HepG2 (cell line): ENCODE data around the gene EPG5. TPM values are rescaled to one million over a fixed set of nuclear protein-coding genes. Genes with fewer than 3 reads are reported as not detected.

Source experiments
- ATAC-seq: fragments of 200-7000 bp; cut with Tn5 transposase; 3 replicates; pipeline ENCODE4 v1.9.1; 2020; ENCODE audit warnings: mild to moderate bottlenecking, moderate library complexity
- BruUV-seq: library from RNA; stranded (reverse); fragments of 400-500 nt; replicated peaks from 2 replicates; lab custom pipeline; 2021; lab: Mats Ljungman, UMichigan
- CTCF ChIA-PET: fragments of 300-600 bp; formaldehyde crosslinking; extraction: SDS; loops from one replicate; lab custom pipeline; 2021; ENCODE audit warnings: low total read pairs, inconsistent platforms, low intra/inter-chr PET ratio; lab: Yijun Ruan, JAX
- POLR2A ChIA-PET: fragments of 350-600 bp; sonication (Branson Sonifier 250); formaldehyde crosslinking; loops from one replicate; lab custom pipeline; 2020; ENCODE audit warnings: antibody characterized with exemption, inconsistent platforms; lab: Yijun Ruan, JAX
- DNase-seq: peaks from one replicate; pipeline ENCODE4 v3.0.0-alpha.2; 2015; ENCODE audit warnings: low spot score
- FAIRE-seq: peaks from 3 replicates; lab custom pipeline; 2011; peaks lifted over from hg19 to GRCh38; lab: Jason Lieb, UNC
- H2AFZ ChIP-seq: one replicate; pipeline ENCODE4 v1.6.1; 2011; ENCODE audit warnings: low read length, inconsistent platforms
- H3K27ac ChIP-seq: fragments of 300-600 bp; 3 replicates; pipeline ENCODE4 v1.8.0; 2011; ENCODE audit warnings: mixed run types, mild to moderate bottlenecking, mixed read lengths, low read length, inconsistent platforms; ENCODE audit not compliant: insufficient read depth; ENCODE audit errors: extremely low read length
- H3K27me3 ChIP-seq, 2 experiments: fragments of 200-600 bp in 1 of 2; 2 replicates in 1 of 2; 3 replicates in 1 of 2; pipeline versions ENCODE4 v1.6.0 to v1.8.0; 2011; ENCODE audit warnings: low read length in 2 of 2, mild to moderate bottlenecking in 2 of 2, moderate library complexity in 2 of 2, inconsistent platforms in 1 of 2; ENCODE audit not compliant: insufficient read depth in 2 of 2, control insufficient read depth in 1 of 2
- H3K36me3 ChIP-seq, 2 experiments: fragments of 200-600 bp in 1 of 2; replicated peaks in 1 of 2; 2 replicates in 1 of 2; 3 replicates in 1 of 2; pipeline versions ENCODE4 v1.5.1 to v1.8.0; 2011; ENCODE audit warnings: low read length in 2 of 2, inconsistent platforms in 1 of 2; ENCODE audit not compliant: insufficient read depth in 2 of 2, control insufficient read depth in 1 of 2
- H3K4me1 ChIP-seq: 2 replicates; pipeline ENCODE4 v1.5.1; 2012; ENCODE audit warnings: low read length, inconsistent platforms; ENCODE audit not compliant: insufficient read depth
- H3K4me2 ChIP-seq: 2 replicates; pipeline ENCODE4 v1.6.0; 2011; ENCODE audit warnings: low read depth, low read length, inconsistent platforms
- H3K4me3 ChIP-seq, 3 experiments: fragments of 200-600 bp in 1 of 3; sonication (generic), shearing (Covaris generic) in 1 of 3; replicated peaks in 1 of 3; 2 replicates each; pipeline ENCODE4 v1.5.1; 2011 to 2016; ENCODE audit warnings: low read length in 3 of 3, inconsistent platforms in 2 of 3, low read depth in 2 of 3, mild to moderate bottlenecking in 2 of 3, control low read depth in 1 of 3, mixed read lengths in 1 of 3; ENCODE audit not compliant: insufficient read depth in 1 of 3
- H3K79me2 ChIP-seq: one replicate; pipeline ENCODE4 v1.6.1; 2011; ENCODE audit warnings: low read length, inconsistent platforms; ENCODE audit not compliant: insufficient read depth
- H3K9ac ChIP-seq: 2 replicates; pipeline ENCODE4 v1.6.0; 2011; ENCODE audit warnings: mild to moderate bottlenecking, low read depth, low read length, inconsistent platforms; ENCODE audit not compliant: insufficient read depth
- H3K9me3 ChIP-seq: 2 replicates; pipeline ENCODE4 v1.5.1; 2012; ENCODE audit warnings: mild to moderate bottlenecking, low read length
- H4K20me1 ChIP-seq: 2 replicates; pipeline ENCODE4 v1.6.0; 2011; ENCODE audit warnings: inconsistent platforms, mild to moderate bottlenecking, low read length, moderate library complexity; ENCODE audit not compliant: insufficient read depth
- BATF2 ChIP-seq: sonication (generic); formaldehyde crosslinking; IDR thresholded peaks from 2 replicates; pipeline ENCODE4 v1.8.0; 2022; ENCODE audit warnings: mild to moderate bottlenecking, missing genetic modification reagents, moderate library complexity
- CBX5 ChIP-seq: sonication (generic); formaldehyde crosslinking; IDR thresholded peaks from 2 replicates; pipeline ENCODE4 v1.4.0; 2020; ENCODE audit warnings: missing genetic modification reagents, borderline replicate concordance
- MAFF ChIP-seq: IDR thresholded peaks from 2 replicates; pipeline ENCODE4 v1.6.1; 2011; ENCODE audit warnings: low read depth, low read length, improper control_type of control experiment
- MAFK ChIP-seq, 2 experiments: IDR thresholded peaks in 1 of 2; conservative IDR thresholded peaks in 1 of 2; 2 replicates each; pipeline ENCODE4 v1.6.1; 2011; ENCODE audit warnings: improper control_type of control experiment in 2 of 2, low read length in 2 of 2
- NFYB ChIP-seq: sonication (generic); formaldehyde crosslinking; IDR thresholded peaks from 2 replicates; pipeline ENCODE4 v1.4.0; 2020; ENCODE audit warnings: missing genetic modification reagents
- ZBTB20 ChIP-seq: sonication (generic); formaldehyde crosslinking; IDR thresholded peaks from 2 replicates; pipeline ENCODE4 v1.8.1; 2023; ENCODE audit warnings: missing genetic modification reagents, low read depth, mild to moderate bottlenecking, borderline replicate concordance
- ZNF234 ChIP-seq: sonication (generic); formaldehyde crosslinking; conservative IDR thresholded peaks from 2 replicates; pipeline ENCODE4 v1.5.1; 2020; ENCODE audit warnings: mild to moderate bottlenecking, missing genetic modification reagents
- ZNF333 ChIP-seq: sonication (generic); formaldehyde crosslinking; IDR thresholded peaks from 2 replicates; pipeline ENCODE4 v1.4.0; 2020; ENCODE audit warnings: mild to moderate bottlenecking, missing genetic modification reagents, borderline replicate concordance
- ZNF407 ChIP-seq: sonication (generic); formaldehyde crosslinking; IDR thresholded peaks from one replicate; pipeline ENCODE4 v1.5.1; 2020; ENCODE audit warnings: mild to moderate bottlenecking, missing genetic modification reagents; ENCODE audit errors: not compliant biosample characterization
- WGBS: methylation state at CpG from one replicate; pipeline ENCODE4 v1.1.6; 2017; ENCODE audit warnings: low lambda C conversion rate; 5-methylcytosine and 5-hydroxymethylcytosine counted together
- in situ Hi-C: cut with HindIII; loops from 2 replicates; pipeline ENCODE4 v1.10.0; 2017; ENCODE audit warnings: low pct_unique_long_range_greater_than_20kb; ENCODE audit not compliant: extremely low pct_ligation_motif_present
- intact Hi-C: fragments of 100-400 bp; cut with micrococcal nuclease; formaldehyde crosslinking; loops from one replicate; pipeline ENCODE4 v1.10.0; 2022; ENCODE audit not compliant: unreplicated experiment
- polyA plus RNA-seq, 8 experiments: library from polyadenylated mRNA; depleted of rRNA in 3 of 8; stranded (reverse) in 7 of 8; unstranded in 1 of 8; fragments of >200 nt; fragmentation: Illumina TruSeq in 4 of 8; extraction: Trizol in 4 of 8; gene quantifications; 2 replicates each; pipeline versions ENCODE4 v1.2.1 to v1.2.3, GENCODE V29; 2011 to 2016; ENCODE audit warnings: low read depth in 4 of 8, missing spikeins in 1 of 8, mixed read lengths in 1 of 8; ENCODE audit not compliant: insufficient read depth in 1 of 8
- total RNA-seq, 5 experiments: library from RNA; depleted of rRNA; stranded (reverse); fragments of >200 nt; fragmentation: Illumina TruSeq; extraction: Trizol; gene quantifications; 2 replicates each; pipeline ENCODE4 v1.2.3, GENCODE V29; 2016; ENCODE audit warnings: low read depth in 1 of 5

The EPG5 gene
- total and polyA plus RNA-seq, 2 of the 13 experiments (the other 11 are each of a cell fraction or from before 2014, with no cell fraction given): 6.7 to 9.3 TPM

GRCh38 chr18:45859334-45859733 is 107.8 kb downstream of the EPG5 start:
- H3K4me3 ChIP-seq: no peak overlapping the region
- H3K9me3 ChIP-seq: no peaks in the 10 kb centered on the region
- 100% methylated on average over 3 of the region's 3 CpGs for WGBS
- intact Hi-C loops: no loop called here
- H3K4me2 ChIP-seq: no peak overlapping the region
- no peak overlapping the region for H3K27ac ChIP-seq
- POLR2A ChIA-PET: no interaction called here
- CTCF ChIA-PET: no interaction called here
- FAIRE-seq (no peak), DNase-seq (no peak)
- in situ Hi-C loops: no loop called here
- peaks cover 18 to 62% of the 10 kb centered on the region in 2 experiments; a peak in 4 of 5 replicates for H3K36me3 ChIP-seq
- no peak overlapping the region for H2AFZ ChIP-seq
- BruUV-seq: no TSS peak
- no peaks in the 10 kb centered on the region for H3K79me2 ChIP-seq
- H3K9ac ChIP-seq: no peak overlapping the region
- no peaks in the 10 kb centered on the region for H3K27me3 ChIP-seq
- TF ChIP-seq MAFK (conservative IDR thresholded peaks at IDR 0.05 in 1 of 2, IDR thresholded peaks at IDR 0.05 in 1 of 2; ENCODE audit: low read length in 2 of 2) (peak; percentile 74 to 90), MAFF (peak; percentile 73), ZNF333 (CRISPR knock-in tag) (no peak)
- TF ChIP-seq, all 625 proteins: peak for 2
- no peak for ATAC-seq
- Histone ChIP-seq H3K4me1 (no peaks in the 10 kb centered on the region), H4K20me1 (no peaks in the 10 kb centered on the region)

- H3K27me3 ChIP-seq: no peaks in the 10 kb centered on the region
- BruUV-seq: no TSS peak
- no peak overlapping the region for H3K4me2 ChIP-seq
- intact Hi-C loops: no loop called here
- H3K4me3 ChIP-seq: no peak overlapping the region
- peaks cover 13 to 72% of the 10 kb centered on the region in 2 experiments; a peak in 4 of 5 replicates for H3K36me3 ChIP-seq
- in situ Hi-C loops: no loop called here
- ChIA-PET CTCF (no interaction called here), POLR2A (no interaction called here)
- no peak overlapping the region for H3K9ac ChIP-seq
- H3K79me2 ChIP-seq: no peaks in the 10 kb centered on the region
- no peaks in the 10 kb centered on the region for H3K9me3 ChIP-seq
- no peak overlapping the region for H3K27ac ChIP-seq
- no peak for ATAC-seq
- WGBS: 96% methylated on average over 4 of the region's 4 CpGs
- no peaks in the 10 kb centered on the region for H4K20me1 ChIP-seq
- H2AFZ ChIP-seq: no peak overlapping the region
- no peaks in the 10 kb centered on the region for H3K4me1 ChIP-seq
- FAIRE-seq: no peak
- no peak for DNase-seq
- TF ChIP-seq MAFK (conservative IDR thresholded peaks at IDR 0.05 in 1 of 2, IDR thresholded peaks at IDR 0.05 in 1 of 2; ENCODE audit: low read length in 2 of 2) (peak; percentile 98 to 99), BATF2 (CRISPR knock-in tag) (no peak), NFYB (CRISPR knock-in tag) (no peak), ZNF234 (CRISPR knock-in tag) (no peak), CBX5 (CRISPR knock-in tag) (no peak), ZNF407 (CRISPR knock-in tag) (no peak), ZBTB20 (CRISPR knock-in tag) (no peak), MAFF (peak; percentile 98)
These were observed 110.6 kb downstream of the EPG5 start for GRCh38 chr18:45856531-45856930.
